RWPE1 (cell line): ENCODE measurements around the gene MRPS25.

Experiments
- CTCF ChIA-PET: fragments of 350-600 bp; sonication (Branson Sonifier 250); formaldehyde crosslinking; extraction: SDS; loops from one replicate; lab custom pipeline; 2021; lab: Yijun Ruan, JAX
- POLR2A ChIA-PET: fragments of 400-600 bp; formaldehyde crosslinking; extraction: SDS; loops from one replicate; lab custom pipeline; 2020; ENCODE audit warnings: antibody characterized with exemption; ENCODE audit not compliant: low non-redundant PET; lab: Yijun Ruan, JAX
- DNase-seq: peaks from one replicate; pipeline ENCODE4 v3.0.0; 2012; ENCODE audit warnings: low spot score
- H3K27ac ChIP-seq: fragments of 450-650 bp; 2 replicates; pipeline ENCODE4 v1.5.1; 2017
- CTCF ChIP-seq: fragments of 450-650 bp; conservative IDR thresholded peaks from 2 replicates; pipeline ENCODE4 v1.5.1; 2017; ENCODE audit warnings: low read depth, mild to moderate bottlenecking

The MRPS25 gene

DNA sequence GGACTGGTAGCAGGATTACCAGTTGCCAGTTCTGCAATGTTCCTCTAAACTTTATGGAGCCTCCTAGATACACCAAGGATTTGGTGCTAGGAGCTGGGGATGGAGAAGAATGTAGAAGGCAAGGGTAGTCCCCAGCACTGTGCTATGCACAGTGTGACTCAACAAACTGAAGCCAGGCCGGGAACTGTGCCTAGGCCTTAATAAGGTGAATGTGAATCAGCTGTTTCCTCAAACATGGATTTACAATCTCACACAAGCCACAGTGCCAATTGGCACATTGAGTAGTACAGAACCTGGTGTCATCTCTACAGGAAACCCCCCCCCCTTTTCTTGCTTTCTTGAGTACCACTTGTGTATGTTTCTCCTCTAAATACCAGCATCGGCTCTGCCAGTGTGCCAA is 32.5 kb downstream of the MRPS25 start:
- ChIA-PET CTCF (no interaction called here), POLR2A (no interaction called here)
- no peak overlapping the region for H3K27ac ChIP-seq
- TF ChIP-seq CTCF = no peak
- no peak for DNase-seq

- no peak overlapping the region for H3K27ac ChIP-seq
- TF ChIP-seq CTCF = no peak
- DNase-seq = no peak
- POLR2A ChIA-PET = no interaction called here
- CTCF ChIA-PET = no interaction called here
These were observed 35.5 kb downstream of the MRPS25 start for GRCh38 chr3:15029625-15030024.

DNA sequence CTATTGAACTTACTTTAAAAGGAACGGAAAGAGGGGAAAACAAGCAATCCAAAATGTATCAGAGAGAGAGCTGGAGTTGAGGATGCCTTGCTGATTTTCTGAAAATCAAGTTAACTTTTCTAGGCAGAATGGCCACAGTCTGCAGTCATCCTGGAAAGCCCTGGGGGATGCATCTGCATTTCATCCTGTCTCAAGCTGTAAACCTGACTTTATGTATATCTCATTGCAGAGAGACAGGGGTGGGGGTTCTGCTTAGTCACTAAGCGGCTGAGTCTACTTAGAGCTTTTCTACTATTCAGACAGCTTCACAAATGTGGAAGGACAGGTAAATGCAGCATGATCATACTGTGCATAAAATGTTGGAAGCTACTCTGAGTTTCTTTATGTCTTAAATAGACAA is 41.4 kb downstream of the MRPS25 start:
- no peak overlapping the region for H3K27ac ChIP-seq
- DNase-seq = no peak
- TF ChIP-seq CTCF = no peak
- CTCF ChIA-PET = interaction anchor here (0.6 kb wide), 1 partner anchor 15 kb away, joined by 3 read pairs; no protein-coding TSS in a partner anchor
- POLR2A ChIA-PET = no interaction called here

GRCh38 chr3:15023249-15023648 is 41.9 kb downstream of the MRPS25 start:
- DNase-seq = no peak
- H3K27ac ChIP-seq = no peak overlapping the region
- ChIA-PET CTCF (no interaction called here), POLR2A (no interaction called here)
- no peak for TF ChIP-seq CTCF

DNA sequence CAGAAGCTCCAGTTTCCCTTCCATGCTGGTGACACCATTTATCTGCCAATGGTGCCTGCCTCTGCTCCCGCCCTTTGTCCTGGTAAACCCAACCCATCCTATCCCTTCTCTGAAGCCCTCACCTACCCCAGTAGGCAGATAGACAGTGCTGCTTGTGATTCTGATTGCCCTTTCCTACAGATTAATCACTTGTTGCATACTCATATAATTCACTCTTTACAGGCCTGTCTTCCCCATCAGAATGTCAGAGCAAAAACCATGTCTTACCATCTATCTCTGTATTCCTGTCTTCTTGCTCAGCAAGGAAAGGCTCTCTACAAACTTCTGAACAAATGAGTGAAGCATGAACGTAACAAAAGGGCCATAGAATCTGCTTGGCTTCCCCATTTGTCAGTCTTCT is 47.9 kb downstream of the MRPS25 start:
- TF ChIP-seq CTCF = no peak
- no peak for DNase-seq
- CTCF ChIA-PET = interaction anchor here (0.6 kb wide), 2 partner anchors 11 to 71 kb away, joined by 3 to 5 read pairs; no protein-coding TSS in a partner anchor
- no peak overlapping the region for H3K27ac ChIP-seq
- POLR2A ChIA-PET = no interaction called here

DNA sequence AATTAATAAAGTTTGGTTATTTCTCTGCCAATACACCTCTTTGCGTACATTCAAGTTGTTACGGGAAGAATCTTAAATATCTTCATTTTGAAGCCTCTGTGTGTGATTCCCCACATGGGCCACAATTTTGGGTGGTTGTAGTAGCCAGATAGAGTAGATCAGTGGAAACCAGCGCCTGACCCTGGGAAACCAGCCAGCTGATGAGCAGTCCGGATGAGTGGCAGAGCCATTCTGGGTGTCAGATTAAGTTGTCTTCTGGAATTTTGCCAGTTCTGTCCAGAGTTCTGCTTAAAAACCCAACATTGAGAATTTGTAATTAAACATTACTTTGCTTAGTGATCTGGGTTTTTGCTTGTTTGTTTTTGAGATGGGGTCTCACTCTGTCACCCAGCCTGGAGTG is 49.7 kb downstream of the MRPS25 start:
- ChIA-PET CTCF (no interaction called here), POLR2A (no interaction called here)
- no peak overlapping the region for H3K27ac ChIP-seq
- DNase-seq = no peak
- TF ChIP-seq CTCF = no peak
